Embryonic facial prominence (tissue), 1 donor: ENCODE data around the gene SMAD7.

Experiments used
- DNase-seq: peaks from one replicate; pipeline ENCODE4 v3.0.0-alpha.2; 2016; ENCODE audit errors: extremely low spot score

SMAD7 gene

DNA sequence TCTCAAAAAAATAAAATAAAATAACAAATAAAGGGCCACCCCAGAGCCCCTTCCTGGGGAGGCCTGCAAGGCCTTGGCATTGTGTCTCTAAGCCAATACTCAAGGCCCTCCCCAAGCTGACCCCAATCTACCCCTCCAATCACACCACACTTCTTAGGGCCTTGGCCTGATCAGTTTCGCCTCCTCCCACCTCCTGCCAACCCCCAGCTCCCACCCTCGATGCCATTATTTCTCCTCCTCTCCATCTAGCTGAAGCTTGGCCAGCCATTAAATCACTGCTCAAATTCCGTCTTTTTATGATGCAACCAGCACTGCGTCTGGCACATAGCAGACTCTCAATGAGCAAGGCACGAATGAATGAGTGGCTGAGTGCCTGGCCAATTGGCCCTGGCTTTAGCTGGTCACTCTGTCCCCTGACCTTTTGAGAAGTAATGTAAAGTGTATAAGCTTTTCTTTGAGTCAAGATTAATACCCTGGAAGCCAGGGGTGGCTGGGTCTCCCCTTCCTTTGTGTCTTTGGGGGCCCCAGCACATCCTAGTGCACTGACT is 55.9 kb downstream of the SMAD7 start:
- DNase-seq, result no peak

DNA sequence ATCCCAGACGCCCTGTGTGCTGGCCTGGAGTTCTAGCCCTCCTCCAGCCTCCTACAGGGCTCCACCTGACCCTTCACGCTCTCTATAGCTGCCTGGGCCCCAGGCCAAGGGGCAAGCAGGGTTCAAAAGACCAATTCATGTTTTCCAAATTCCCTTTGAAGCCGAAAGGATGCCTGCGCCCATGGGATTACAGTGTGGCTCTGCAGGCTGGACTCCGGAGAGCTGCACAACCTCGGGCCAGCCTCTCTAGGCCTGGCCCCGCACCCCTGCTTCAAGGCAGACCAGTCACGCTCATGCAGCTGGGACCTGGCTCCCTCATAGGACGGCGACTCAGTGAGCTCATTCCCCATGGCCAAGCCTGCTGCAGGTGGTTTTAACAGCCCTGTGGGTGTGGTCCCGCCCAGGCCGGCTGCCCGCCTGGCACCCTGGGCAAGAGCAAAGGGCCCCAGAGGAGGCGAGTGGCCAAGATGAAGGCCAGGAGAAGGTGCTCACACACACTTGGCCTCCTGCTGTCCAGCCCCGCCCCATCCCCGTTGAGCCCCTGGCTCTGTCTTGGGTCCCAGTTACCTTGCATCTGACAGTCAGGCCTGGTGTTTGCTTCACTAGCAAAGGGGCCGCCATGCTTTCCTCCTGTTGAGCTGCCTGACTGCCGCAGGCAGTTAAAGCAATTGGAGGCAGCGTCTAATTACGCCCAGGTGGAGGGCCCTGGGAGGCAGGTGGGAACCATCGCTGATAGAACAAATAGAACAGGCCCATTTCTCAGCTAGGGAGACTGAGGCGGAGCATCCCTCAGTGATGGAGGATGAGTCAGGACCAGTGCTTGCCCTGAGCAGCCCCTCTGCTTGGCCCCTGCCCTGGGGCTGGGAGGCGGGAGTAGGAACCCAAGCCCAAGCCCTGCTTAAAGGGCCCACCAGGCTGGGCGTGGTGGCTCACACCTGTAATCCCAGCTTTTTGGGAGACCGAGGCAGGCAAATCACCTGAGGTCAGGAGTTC is 56.9 kb downstream of the SMAD7 start:
- no peak for DNase-seq

DNA sequence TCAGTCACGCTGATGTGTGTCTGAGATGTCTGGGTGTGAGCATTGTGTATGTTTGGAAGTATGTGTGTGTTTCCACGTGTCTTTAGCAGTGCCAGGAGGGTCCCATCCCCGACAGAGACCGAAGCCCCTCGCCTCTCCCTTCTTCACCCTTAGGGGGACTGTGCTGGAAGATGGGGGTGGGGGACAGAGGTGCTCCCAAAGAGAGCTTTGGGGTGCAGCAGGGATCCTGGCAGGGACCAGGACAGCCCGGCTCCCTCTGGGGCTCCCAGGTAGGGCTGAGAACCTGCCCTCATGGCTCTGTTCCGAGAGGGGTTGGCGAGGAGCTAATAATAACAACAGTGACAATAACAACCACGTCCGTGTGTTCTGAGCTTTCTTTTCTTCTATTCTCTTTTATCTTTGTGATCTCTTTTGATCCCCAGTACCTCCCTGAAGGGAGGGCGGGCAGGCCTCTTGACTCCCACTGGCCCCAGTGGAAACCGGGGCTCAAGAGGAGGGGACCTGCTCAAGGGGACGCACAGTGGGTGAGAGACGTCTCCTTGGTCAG is 57.6 kb downstream of the SMAD7 start:
- DNase-seq, result no peak

DNA sequence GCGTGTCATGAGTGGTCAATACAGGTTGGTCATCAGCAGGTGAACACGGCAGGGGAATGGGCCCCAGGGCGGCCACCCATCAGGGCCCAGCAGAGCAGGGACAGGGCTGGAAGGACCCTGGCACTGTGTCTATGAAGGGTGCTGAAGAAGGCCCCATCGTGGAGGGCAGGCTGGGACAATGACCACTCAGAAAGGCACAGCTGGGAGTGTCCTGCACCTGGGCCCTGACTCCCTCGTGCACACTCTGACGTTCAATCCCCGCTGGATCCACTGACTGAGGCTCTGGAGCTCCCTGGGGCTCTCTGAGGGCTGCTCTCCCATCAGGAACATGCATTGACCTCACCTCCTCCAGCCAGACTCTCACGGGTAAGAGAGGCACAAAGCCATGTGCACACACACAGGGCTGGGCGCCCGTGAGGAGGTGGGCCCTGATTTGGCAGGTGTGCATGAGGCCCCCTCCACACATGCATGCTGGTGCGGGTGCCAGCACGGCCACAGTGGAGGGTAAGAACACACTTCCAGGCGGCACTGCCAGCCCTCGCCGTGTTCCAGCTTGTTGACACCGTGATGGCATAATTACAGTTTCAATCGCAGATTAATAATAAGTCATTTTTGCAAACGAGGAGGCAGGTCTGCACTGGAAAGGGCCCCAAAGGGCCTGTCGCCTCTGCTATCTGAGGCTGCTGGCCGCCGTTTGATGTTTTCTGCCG is 58.5 kb downstream of the SMAD7 start:
- DNase-seq, result no peak

DNA sequence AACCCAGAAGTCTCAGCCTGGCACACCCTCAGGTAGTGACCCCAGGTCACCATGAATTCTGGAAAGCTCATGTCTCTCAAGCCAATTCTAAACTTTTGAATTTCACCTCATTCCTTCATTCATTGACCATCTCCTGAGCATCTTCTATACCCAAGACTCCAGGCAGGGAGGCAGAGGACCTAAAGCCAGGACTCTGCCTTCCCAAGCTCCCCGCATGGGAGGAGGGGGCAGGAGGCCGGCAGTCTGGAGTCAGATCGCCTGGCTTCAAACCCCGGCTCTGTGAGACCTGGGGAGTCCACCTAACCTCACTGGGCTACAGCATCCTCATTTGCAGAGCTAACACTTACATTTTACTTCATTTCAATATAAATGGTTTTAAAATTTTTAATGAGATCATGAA is 59.0 kb downstream of the SMAD7 start:
- no peak for DNase-seq

DNA sequence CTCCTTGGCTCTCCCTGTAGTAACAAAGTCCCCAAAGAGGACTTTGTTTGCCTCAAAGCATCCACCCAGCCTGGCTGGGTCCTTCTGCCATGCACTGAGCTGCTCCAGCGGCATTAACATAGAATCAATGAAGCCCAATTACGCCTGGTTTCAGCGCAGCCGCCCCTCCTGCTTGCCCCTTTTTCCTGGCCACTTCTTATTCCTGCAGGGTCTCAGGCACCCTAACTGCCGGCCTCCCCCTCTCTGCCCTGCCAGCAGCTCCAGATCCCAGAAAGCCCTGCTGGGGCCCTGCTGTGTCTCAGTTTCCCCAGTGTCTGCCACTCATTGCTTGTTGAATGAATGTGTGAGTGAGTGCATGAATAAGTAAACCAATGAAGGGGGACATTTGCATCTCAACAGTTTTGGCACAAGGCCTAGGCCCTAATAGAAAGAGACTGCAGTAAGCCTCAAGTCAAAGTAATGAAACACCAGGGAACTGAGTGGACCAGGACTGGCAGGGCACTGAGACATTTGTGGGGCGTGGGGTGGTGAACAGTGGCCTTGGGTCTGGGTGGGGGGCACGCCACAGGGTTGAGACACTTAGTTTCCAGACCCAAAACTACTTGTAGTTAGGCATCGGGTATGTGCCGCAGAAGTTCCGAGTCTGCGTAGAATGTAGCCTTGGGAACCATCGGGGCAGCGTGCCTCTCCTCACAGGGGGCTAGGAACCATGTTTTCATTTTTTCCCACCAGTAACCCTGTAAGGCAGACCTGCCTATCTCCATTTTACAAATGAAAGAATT is 60.6 kb downstream of the SMAD7 start:
- no peak for DNase-seq

DNA sequence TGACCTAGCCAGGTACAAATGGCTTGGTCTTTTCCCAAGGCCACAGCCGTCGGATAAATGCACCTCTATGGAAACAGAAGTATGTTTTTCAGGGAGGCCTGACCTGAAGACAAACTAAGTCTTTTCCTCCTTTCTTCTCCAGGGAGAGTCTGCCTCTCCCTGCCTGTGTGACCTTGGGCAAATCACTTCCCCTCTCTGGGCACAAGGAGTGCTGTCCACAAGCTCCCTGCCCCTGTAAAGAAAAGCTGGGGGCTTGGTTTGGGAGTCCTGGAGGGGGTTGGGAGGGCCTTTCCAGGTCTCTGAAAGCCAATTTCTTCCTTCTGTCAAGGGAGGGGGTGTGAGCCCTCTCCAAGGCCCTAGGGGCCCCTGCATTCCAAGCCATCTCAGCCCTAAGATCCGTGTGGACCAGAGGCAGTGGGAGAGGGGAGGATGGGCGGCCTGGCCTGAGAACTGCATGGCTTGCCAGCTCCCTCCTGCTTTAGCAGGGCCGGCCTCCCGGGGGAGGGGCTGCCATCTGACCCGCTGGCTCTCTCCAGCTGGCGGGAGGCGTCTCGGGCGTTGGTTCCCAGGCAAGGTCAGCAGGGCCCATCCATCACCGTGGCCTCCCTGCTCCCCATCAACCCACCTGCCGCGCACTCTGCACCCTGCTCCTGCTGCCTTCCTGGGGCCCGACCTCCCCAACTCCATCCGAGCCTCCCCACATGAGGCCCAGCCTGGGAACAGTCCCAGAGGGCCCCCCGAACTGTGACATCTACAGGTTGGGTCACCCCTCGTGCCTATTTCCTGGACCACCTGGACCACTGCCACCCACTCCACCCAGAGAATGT is 61.4 kb downstream of the SMAD7 start:
- no peak for DNase-seq

DNA sequence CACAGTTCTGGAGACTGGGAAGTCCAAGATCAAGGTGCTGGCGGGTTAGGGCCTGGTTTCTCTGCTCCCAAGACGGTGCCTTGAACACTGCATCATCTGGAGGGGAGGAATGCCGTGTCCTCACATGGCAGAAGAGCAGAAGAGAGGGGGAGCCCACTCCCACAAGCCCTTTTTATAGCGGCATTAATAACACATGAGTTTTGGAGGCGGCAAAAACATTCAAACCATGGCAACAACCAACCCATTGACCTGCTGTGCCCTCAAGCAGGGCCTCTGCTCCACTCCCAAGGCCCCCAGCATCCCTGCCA is 62.0 kb downstream of the SMAD7 start:
- DNase-seq, result no peak

DNA sequence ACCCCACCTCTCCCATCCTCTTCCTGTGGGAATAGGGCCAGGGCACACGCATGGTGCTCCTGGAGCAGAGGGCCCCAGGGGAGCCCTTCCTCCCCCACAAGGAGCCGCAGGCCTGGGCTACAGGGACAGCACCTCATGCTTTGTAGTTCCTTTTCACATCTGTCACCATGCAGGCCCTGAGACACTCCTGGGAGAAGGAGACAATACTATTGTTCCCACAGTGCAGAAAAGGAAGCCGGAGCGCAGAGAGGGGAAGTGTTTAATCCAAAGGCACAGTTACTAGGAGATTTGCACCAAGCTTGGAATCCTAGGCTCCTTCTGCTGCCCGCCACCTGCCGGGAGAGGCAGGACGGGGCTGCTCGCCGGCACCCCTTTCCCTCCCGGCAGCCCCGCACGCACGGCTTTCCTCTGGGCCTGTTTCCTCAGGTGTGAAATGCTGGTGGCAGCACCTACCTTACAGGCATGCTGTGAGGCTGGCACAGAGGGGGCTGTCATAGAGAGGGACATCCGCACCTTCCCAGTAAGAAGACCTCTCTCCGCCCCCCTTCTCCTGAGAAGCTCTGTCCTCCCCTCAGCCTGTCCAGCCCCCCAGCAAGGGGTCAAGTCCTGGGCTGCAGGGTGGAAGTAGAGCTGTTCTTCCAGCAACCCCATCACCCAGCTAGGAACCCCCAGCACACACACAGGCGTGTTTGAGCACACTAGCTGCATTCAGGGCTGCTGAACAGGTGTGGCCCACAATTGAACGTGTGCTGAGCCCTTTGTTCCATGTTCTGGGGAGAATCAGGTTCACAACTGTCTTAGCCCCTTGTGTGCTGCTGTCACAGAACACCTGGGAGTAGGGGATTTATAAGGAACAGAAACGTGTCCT is 62.6 kb downstream of the SMAD7 start:
- no peak for DNase-seq

DNA sequence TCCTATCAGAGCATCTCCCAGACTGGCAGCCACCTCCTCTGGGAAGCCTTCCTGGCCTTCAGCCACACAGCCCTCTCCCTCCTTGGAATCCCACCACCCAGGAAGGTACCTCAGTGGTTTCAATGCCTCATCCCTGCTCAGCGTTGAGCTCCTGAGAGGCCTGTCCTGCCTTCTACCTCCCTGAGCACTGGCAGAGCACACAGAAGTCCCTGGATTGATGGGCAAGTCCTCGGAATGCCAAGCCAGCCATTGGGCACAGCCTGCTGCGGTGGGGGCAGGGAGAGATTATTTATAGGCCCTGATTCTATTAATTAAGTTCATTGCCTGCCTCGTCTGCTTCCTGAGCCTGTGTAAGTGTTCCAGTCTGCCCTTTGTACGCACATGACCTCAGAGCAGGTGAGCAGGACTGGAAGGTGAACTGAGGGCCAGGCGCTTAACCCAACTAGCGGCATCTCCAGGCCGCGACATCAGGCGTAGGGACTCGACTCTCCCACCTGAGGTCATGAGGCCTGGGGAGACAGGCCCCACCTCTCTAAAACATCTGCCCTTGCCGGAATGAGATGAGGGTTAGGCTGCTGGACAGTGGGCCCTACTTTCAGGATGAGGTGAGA is 63.4 kb downstream of the SMAD7 start:
- DNase-seq, result no peak

DNA sequence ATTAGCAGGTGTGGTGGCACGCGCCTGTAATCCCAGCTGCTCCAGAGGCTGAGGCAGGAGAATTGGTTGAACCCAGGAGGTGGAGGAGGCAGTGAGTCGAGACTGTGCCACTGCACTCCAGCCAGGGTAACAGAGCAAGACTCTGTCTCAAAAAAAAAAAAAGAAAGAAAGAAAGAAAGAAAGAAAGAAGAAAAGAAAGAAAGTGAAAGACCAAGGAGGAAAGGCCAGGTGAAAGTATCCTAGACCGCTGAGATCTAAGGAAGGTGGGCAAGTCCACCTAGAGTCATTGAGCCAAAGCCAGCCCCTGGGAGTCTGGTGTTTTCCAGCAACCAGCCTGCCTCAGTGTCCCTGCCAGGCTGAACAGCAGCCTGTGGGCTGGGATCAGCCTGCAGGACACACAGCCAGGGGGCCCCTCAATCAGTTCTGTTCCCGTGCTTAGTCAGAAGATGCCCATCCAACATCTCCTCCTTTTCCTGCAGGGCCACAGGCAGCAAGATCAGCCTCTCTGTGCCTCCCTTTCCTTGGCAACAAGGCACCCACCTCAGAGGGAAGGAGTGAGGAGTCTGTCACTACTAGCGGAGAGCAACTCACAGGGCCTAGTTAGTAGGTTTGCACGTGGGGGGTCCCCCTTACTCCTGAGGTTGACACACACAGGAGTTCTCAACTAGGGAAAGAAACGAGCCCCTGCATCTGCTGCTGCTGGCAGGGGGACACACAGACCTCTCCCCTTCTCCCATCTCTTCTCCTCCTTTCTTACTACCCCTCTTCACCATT is 64.1 kb downstream of the SMAD7 start:
- DNase-seq, result no peak

DNA sequence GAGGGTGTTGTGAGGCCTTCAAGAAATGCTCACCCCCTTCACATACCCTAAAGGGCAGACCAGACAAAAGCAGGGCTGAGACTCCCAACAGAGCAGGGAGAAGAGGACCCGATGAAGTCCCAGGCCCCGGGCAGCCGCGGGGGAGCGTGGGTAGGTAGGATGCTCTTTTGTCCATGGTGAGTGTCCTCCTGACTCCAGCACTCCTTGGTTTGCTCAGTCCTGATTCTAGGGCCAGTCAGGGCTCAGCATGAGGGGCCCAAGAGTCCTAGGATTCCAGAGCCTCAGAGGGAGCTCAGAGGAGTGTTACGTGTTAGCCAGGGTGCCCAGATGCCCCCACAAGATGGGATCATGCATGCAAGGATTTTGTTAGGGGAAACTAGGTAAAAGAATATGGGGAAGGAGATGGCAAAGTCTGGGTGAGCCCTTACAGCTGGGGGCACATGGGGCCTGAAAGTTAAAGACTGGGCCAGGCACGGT is 64.8 kb downstream of the SMAD7 start:
- DNase-seq, result no peak

DNA sequence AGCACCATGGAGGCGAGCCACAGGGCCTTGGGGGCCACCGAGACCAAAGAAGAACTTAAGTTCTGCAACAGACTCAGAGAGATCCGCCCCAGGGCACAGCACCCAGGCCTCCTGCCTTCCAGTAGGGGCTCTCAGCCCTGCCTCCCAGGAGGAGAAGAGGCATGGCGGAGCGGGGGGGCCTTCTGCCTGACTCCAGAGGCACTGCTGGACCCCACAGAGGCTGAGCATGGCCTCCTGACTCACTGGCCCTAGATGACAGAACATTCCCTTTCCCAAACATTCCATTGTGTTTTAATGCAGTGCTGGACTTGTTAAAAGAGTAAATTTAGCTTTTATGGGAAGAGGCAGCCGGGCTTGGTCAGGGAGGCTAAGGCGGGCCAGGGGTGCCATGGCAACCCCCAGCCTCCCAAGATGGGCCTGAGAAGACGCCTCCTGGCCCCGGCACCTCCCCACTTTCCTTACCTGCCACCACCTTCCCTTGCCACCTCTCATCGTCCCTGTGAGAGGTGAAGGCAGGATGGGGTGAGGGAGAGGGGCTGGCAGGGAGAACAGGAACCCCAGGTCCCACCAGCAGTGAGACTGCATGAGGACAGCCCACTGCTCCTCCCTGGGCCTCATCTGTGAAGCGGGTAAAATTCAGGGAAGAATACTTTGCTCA is 65.4 kb downstream of the SMAD7 start:
- no peak for DNase-seq

DNA sequence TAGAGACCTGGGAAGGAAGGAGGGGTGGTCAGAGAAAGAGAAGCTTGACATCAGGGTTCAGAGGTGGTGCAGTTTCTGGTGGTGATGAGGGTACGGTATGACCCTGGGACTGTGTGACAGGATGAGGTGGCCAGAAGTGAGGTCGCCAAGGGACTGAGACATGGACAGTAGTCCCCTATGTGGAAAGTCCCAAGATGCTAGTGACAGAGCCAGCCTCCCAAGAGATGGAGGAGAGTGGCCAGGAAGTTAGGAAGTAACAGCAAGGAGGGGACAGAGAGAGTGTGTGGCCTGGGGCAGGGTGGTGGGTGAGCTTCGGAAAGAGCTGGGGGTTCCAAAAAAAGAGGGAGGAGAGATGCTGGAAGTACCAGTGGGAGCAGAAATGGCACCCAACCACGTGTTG is 66.0 kb downstream of the SMAD7 start:
- DNase-seq, result no peak

DNA sequence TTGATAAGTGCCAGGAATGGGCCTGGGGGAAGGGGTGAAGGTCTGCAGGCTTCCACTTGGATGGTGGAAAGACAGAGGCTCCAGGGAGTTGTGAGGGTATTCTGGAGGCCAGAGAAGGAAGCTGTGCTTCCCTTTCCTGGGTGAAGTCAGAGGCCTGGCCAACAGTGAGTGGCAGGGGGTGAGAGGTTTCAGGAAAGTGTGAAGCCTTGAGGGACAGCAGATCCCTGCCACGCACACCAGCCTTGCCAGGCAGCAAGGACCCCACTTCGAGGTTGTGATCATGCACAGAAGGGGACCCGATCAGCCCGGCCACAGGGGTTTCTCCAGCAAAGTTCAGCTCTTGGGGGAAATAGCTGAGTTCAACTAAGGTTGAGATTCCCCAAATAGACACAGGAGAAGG is 66.5 kb downstream of the SMAD7 start:
- no peak for DNase-seq

DNA sequence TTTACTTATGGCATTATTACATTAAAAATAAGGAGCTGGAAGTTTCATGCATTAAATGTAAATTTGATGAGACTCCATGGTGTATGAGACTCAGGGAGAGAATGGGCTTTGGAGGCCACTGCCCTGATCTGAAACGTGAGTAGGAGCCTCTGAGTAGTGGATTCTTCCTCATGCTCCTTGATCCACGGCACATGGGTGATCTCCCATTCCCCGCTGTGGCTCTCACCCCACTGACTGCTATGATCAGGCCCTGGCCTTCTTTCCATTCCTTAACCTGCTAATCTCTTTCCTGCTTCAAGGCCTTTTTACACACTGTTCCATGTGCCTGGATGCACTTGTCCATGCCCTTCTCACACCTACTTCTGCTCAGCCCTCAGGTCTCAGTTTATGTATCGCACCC is 68.4 kb downstream of the SMAD7 start:
- no peak for DNase-seq

DNA sequence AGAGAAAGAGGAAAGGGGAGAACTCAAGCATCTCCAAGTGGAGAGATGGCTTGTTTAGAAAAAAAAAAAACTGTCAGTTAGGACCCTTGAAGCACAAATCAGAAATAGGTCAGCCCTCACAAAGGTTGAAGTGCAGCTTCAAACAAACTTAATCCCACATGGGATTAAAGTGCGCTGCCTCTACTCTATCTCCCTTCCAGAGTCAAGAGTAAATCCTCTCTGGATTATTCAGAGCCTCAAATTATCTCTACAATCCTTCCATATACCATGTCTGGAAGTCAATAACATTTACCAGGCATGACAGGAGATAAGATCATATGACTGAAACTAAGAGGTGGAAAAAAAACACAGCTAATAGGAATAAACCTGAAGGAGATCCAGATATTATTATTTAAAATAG is 69.8 kb downstream of the SMAD7 start:
- DNase-seq, result no peak

DNA sequence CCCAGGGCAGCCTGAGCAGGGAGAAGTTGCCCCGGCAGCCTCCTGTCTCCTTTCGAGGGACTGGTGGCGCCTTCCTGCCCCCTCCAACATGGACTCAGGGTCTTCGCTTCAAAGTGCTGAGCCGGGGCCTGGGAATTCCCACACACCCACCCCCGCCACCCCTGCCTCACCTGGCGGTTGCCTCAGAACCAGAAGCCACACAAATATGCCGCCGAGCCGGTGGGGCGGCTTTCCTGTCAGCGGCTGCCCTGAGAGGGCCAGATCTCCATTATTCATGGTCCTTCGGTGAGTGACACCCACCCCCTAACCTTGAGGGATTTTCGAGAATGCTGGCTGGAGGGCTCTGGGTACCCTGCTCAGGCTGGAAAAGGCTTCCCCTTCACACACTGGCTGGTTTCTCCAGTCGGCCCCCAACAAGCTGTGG is 71.7 kb downstream of the SMAD7 start:
- no peak for DNase-seq
